ENCODE measurements around the gene NRL.

NRL gene

DNA sequence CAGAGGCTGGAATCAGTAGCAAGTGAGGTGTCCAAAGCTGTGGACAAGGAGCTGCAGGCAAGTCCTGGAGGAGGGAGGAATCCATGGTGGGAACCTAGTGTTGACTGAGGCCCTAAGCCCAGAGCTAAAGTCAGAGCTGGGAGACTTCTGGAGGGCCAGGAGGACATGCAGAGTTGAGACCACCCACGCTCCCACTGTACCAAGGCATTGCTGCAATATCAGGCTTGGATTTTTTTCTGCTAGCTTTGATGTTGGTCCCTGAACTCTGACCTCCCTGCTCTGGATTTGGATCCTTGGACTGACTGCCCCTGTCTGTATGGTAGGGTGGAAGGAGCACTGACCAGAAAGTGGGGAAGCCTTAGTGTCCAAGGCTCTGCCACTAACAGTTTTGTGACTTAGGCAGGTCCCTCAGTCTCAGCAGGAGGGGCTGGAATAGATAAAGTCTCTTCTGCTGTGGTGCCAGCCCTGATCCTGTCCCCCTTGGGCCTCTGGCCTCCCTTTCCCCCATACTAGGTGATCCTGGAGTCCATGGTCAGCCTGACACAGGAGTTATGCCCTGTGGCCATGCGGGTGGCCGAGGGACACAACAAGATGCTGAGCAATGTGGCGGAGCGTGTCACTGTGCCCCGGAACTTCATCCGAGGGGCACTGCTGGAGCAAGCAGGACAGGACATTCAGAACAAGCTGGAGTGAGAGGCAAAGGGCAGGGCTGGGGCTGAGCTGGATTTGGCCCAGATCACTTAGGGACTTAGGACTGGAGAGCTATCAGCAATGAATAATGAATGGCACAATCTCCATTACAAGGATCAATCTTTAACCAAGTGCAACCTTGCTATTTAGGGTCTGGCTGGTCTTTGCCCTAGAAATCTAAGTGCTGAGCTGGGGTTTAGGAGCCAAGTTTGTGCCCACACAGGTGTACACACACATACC is 53.5 kb downstream of the NRL start:
- TF ChIP-seq, protein P1, sequence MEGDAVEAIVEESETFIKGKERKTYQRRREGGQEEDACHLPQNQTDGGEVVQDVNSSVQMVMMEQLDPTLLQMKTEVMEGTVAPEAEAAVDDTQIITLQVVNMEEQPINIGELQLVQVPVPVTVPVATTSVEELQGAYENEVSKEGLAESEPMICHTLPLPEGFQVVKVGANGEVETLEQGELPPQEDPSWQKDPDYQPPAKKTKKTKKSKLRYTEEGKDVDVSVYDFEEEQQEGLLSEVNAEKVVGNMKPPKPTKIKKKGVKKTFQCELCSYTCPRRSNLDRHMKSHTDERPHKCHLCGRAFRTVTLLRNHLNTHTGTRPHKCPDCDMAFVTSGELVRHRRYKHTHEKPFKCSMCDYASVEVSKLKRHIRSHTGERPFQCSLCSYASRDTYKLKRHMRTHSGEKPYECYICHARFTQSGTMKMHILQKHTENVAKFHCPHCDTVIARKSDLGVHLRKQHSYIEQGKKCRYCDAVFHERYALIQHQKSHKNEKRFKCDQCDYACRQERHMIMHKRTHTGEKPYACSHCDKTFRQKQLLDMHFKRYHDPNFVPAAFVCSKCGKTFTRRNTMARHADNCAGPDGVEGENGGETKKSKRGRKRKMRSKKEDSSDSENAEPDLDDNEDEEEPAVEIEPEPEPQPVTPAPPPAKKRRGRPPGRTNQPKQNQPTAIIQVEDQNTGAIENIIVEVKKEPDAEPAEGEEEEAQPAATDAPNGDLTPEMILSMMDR (conservative IDR thresholded peaks at IDR 0.05; ENCODE audit: low read depth) = no peak
- POLR2A ChIA-PET (ENCODE audit: low non-redundant PET) = no interaction called here
- no peak for DNase-seq (ENCODE audit: low spot score)
- no peak overlapping the region for H3K27ac ChIP-seq
- CTCF ChIA-PET = interaction anchor here (0.8 to 1.4 kb wide), 2 partner anchors 9 to 29 kb away, joined by 3 to 4 read pairs; partner anchors contain the start of gene CARMIL3

DNA sequence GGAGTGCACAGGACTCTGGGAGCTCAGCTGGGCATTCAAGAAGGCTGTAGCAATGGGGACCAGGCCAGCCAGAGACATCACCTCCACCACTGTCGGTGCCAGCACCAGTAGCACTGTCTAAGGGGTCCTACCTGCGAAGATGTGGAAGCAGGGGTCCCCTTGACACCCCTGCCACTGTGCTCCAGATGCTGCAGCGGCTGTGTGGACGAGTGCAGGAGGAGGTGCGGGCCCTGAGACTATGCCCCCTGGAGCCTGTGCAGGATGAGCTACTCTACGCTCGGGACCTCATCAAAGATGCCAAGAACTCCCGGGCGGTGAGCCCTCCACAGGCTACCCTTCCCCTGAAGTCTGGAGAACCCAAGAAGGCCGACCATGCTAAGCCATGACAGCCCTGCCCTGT is 54.3 kb downstream of the NRL start:
- ChIA-PET POLR2A (ENCODE audit: low non-redundant PET) (no interaction called here), CTCF (interaction anchor here (0.6 to 1.4 kb wide), 2 partner anchors 21 to 30 kb away, joined by 3 to 4 read pairs; no protein-coding TSS in a partner anchor)
- DNase-seq (ENCODE audit: low spot score) = no peak
- H3K27ac ChIP-seq = no peak overlapping the region
- TF ChIP-seq, protein P1 (conservative IDR thresholded peaks at IDR 0.05; ENCODE audit: low read depth) = no peak

DNA sequence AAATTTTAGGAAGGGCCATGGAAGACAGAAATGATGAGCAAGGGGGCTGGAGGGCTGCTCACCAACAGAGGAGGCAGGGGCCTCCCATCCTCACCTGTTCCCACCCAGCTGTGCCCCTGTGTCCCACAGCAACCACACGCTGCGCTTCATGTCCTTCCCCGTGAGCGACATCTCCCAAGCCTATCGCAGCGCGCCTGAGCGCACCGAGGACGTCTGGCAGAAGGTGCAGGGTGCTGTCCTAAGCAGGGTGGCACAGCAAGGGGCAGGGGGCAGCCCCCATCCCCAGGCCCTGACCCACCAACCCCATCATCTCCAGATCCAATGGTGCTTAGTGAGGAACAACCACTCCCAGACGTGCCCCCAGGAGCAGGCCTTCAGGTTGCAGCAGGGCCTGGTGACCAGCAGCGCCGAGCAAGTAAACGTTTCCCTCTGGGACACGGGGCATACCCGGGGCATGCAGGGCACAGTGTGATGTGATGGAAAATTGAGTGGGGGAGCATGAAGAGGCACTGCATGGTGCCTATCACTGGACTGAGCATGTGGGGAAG is 54.8 kb downstream of the NRL start:
- CTCF ChIA-PET = interaction anchor here (0.6 kb wide), 1 partner anchor 20 kb away, joined by 3 read pairs; no protein-coding TSS in a partner anchor
- TF ChIP-seq, protein P1 (conservative IDR thresholded peaks at IDR 0.05; ENCODE audit: low read depth) = no peak
- no peak overlapping the region for H3K27ac ChIP-seq
- POLR2A ChIA-PET (ENCODE audit: low non-redundant PET) = no interaction called here
- DNase-seq (ENCODE audit: low spot score) = no peak

DNA sequence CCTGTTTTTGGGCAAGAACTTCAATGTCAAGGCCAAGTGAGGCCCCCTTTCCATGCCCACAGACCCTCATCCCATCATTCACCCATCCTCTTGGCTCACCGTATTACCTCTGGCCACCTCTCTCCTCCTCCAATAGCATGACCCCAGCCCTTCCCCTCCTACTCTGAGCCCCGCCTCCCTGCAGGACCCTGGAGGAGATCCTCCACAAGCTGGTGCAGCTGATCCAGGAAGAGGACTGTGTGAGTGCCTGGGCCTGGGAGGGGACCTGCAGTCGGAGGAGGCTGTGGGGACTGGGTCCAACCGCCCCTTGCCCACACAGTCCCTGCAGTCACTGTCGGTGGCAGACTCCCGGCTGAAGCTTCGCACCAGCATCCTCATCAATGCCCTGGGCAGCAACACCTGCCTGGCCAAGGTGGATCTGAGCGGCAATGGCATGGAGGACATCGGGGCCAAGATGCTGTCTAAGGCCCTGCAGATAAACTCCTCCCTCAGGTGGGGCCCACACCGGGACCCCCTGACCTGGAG is 55.7 kb downstream of the NRL start:
- DNase-seq (ENCODE audit: low spot score) = no peak
- CTCF ChIA-PET = interaction anchor here (1.1 to 3.5 kb wide), 6 partner anchors 16 to 102 kb away, joined by 3 to 51 read pairs (median 7); partner anchors contain the start of genes IRF9 and PCK2
- TF ChIP-seq, protein P1 (conservative IDR thresholded peaks at IDR 0.05; ENCODE audit: low read depth) = no peak
- no peak overlapping the region for H3K27ac ChIP-seq
- POLR2A ChIA-PET (ENCODE audit: low non-redundant PET) = no interaction called here

DNA sequence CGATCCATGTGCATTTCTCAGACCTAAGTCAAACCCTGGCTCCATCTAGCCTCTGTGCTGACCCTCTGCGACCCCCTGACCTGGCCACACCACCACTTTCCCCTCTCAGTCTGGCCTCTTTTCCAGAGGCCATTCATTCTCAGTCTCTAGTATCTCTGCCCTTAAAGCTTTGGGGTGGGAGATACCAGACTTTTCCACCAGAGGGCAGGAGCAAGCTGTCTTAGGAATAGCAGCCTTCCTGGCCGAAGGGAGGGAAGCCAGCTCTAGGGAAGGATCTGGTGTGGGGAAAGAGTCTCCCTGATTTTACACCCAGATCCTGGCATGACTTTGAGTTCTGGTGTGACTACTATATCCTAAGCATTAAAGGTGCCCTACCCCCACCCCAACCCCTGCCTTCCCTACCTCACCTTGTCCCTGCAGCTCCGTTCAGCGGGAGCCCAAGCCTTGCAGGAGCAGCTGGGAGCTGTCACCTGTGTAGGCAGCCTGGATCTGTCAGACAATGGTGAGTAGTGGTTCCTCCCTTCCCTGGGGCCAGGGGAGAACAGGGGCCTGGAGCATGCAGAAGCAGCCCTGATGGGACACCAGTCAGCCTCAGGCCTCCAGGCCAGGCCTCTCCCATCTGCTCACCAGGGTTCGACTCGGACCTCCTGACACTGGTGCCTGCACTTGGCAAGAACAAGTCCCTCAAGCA is 56.3 kb downstream of the NRL start:
- peak; percentile 65 for DNase-seq (ENCODE audit: low spot score)
- TF ChIP-seq, protein P1 (conservative IDR thresholded peaks at IDR 0.05; ENCODE audit: low read depth) = peak; percentile 60
- no peak overlapping the region for H3K27ac ChIP-seq
- POLR2A ChIA-PET (ENCODE audit: low non-redundant PET) = no interaction called here
- CTCF ChIA-PET = interaction anchor here (0.6 to 3.5 kb wide), 9 partner anchors 16 to 249 kb away, joined by 3 to 51 read pairs (median 5); partner anchors contain the start of genes IRF9 and PCK2

DNA sequence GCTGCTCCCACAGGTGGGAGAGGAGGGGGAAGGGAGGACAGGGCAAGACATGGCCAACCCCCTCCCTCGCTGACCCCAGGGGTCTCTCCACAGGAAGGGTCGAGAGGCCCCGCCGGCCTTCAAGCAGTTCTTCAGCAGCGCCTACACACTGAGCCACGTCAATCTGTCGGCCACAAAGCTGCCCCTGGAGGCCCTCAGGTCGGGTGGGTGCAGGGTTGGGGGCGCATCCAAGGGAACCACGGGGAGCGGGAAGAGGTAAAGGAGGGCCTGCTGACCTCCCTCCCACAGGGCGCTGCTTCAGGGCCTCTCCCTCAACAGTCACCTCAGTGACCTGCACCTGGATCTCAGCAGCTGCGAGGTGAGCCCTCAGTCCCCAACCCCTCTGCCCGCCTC is 56.9 kb downstream of the NRL start:
- POLR2A ChIA-PET (ENCODE audit: low non-redundant PET) = interaction anchor here (0.5 kb wide), 1 partner anchor 15 kb away, joined by 4 read pairs; no protein-coding TSS in a partner anchor
- H3K27ac ChIP-seq = no peak overlapping the region
- CTCF ChIA-PET = interaction anchor here (0.5 to 3.5 kb wide), 10 partner anchors 17 to 334 kb away, joined by 3 to 51 read pairs (median 5); partner anchors contain the start of genes IRF9 and PCK2
- no peak for DNase-seq (ENCODE audit: low spot score)
- TF ChIP-seq, protein P1 (conservative IDR thresholded peaks at IDR 0.05; ENCODE audit: low read depth) = no peak
